ENCODE measurements around the gene MRPL23. TPM values are rescaled to one million over a fixed set of nuclear protein-coding genes. Genes with fewer than 3 reads are reported as not detected.

Gene MRPL23
- 73.2 and 118 TPM in 2 replicates for total RNA-seq (2014; rRNA removed; shearing (Covaris generic))
- polyA plus RNA-seq (2015; cell fraction: cytosol; rRNA removed) = 113 and 134 TPM in 2 replicates
- 91.3 and 95.7 TPM in 2 replicates for polyA plus RNA-seq (2015; cell fraction: nucleus; rRNA removed)

- no peak for DNase-seq (ENCODE audit: low read depth)
These were observed at the start of gene MRPL23 for GRCh38 chr11:1946812-1947484. TSS of gene MRPL23 (plus strand) at chr11:1947332. CDS start at chr11:1947363, 31 bp downstream.

GRCh38 chr11:1899090-1899489, 48.0 kb upstream of the MRPL23 start:
- no peak for DNase-seq (ENCODE audit: low read depth)

DNA sequence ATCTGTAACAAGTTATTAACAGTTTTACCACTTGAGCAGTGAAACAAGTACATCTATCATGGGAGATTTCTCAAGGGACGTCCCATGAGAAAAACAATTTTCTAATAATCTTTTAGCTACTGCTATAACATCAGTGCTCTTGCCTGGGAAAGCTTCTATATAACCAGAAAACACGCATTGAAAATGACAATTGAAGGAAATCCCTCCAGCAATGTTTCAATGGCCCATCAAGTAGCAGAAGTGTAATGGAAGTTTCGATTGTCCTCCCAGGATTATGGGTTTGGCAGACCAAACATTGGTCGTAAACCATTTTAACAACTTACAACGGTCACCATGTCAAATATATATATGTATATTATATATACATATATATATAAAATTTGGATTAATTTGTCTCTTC, 47.4 kb upstream of the MRPL23 start:
- no peak for DNase-seq (ENCODE audit: low read depth)

- DNase-seq (ENCODE audit: low read depth) = no peak
These were observed 41.0 kb upstream of the MRPL23 start for GRCh38 chr11:1906181-1906580.

DNA sequence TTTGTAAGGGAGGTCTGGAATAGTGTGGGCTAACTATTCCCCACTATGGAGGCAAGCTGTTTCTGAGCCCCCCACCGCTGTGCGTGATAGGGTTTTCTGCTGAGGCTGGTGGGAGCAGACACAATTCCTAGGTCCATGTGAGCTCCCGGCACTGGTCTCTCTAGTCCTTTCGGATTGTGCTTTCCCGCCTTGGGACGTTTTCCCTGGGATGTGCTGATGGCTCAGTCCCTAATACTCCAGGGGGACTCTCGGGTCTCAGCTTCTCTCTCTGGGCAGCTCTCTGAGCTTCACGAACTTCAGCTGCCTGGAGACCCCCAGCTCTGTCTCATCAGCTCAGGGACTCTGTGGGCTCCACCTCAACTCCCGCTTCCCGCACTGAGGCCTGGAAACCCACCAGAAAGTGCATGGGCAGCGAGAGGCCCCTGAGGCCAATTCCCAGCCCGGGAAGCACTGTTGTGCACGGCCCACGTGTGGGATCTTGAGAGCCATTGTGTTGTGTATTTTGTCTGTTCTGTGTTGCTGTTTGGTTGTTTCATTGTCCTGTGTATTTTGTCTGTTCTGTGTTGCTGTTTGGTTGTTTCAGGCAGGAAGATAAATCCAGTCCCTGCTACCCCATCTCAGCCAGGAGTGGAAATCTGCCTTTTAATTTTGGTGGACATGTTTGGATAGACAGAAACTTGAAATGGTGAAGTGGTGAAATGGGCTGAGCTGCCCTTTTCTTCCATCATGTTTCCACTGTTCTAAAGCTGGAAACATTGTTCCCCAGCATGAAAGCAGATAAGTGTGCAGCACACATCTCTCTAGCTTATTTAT, 40.3 kb upstream of the MRPL23 start:
- DNase-seq (ENCODE audit: low read depth) = no peak

DNA sequence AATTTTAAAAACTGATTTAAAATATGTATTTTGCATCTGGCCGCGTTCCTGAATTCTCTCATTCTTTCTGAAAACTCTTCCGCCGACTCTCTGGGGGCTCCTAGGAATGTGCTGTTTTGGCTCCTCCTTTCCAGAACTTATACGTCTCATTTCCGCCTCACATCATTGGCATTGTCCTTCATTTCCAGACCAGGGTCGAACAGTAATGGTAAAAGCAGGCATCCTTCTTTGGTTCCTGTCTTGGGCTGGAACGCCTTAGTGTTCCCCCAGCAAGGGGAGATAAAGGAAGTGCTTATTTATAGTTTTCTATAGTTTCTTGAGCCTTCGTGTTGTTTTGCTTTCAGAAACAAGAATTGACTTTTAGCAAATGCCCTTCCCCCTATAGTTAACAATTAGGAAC, 38.5 kb upstream of the MRPL23 start:
- no peak for DNase-seq (ENCODE audit: low read depth)

DNA sequence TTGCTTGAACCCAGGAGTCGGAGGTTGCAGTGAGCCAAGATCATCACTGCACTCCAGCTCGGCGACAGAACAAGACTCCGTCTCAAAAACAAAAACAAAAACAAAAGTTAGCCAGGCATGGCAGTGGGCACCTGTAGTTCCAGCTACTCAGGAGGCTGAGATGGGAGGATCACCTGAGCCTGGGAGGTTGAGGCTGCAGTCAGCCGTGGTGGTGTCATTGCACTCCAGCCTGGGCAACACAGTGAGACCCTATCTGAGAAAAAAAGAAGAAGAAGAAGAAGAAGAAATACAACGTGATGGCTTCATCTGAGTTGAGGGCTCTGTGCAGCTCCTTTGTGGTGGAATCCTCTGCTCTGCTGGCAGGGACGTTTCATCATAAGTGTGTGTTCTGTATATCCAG, 37.6 kb upstream of the MRPL23 start:
- no peak for DNase-seq (ENCODE audit: low read depth)

DNA sequence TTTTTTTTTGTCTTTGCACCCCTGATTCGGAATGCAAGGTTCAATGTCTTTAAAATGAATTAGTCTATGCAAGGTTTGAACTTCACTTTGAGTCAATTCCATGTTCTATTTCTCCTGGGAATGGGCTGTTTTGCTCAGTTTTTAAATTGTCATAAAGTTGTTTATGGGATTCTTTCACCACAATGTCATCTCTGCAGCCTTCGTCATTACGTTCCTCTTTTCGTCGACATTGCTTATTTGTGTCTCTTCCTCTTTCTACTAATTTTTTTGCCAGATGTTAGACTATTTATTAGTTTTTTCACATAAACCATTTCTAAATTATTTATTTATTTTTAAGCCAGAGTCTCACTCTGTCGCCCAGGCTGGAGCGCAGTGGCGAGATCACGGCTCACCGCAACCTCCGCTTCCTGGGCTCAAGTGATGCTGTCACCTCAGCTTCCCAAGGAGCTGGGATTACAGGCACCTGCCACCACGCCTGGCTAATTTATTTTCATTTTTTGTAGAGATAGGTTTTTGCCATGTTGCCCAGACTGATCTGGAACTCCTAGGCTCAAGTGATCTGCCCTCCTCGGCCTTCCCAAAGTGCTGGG, 34.7 kb upstream of the MRPL23 start:
- DNase-seq (ENCODE audit: low read depth) = no peak

DNA sequence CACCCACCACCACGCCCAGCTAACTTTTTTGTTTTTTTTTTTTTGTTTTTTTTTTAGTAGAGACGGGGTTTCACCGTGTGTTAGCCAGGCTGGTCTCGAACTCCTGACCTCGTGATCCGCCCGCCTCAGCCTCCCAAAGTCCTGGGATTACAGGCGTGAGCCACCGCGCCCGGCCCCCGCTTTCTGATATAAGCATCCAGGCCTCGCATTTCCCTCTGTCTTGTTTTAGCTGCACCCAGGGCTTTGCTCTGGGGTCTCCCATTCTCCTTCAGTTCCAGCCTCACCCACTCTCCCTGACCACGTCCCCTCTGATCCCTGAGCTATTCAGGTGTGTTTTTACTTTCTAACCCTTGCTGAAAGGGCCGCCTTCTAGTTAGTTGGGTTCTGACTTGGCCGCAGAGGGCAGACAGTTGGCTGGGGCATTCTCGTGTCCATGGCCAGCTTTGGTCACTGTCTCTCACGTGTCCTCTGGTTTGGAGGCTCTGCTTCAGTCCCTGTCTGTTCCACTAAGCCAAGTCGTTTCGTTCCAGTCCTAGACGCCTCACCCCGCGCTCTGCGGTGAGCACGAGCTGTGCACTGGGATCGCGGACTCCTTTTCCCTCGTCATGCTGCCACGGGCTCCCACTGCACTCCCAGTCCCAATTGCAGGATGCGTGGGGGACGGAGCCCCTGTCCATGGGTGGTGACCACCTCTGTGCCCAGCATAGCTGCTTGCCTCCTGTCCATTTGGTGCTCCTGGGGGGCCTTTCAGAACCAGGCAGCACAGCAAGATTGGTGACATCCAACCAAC, 33.7 kb upstream of the MRPL23 start:
- no peak for DNase-seq (ENCODE audit: low read depth)

- DNase-seq (ENCODE audit: low read depth) = no peak
These were observed 31.4 kb upstream of the MRPL23 start for GRCh38 chr11:1915795-1916131.

GRCh38 chr11:1916132-1916985, 30.8 kb upstream of the MRPL23 start:
- DNase-seq (ENCODE audit: low read depth) = no peak

DNA sequence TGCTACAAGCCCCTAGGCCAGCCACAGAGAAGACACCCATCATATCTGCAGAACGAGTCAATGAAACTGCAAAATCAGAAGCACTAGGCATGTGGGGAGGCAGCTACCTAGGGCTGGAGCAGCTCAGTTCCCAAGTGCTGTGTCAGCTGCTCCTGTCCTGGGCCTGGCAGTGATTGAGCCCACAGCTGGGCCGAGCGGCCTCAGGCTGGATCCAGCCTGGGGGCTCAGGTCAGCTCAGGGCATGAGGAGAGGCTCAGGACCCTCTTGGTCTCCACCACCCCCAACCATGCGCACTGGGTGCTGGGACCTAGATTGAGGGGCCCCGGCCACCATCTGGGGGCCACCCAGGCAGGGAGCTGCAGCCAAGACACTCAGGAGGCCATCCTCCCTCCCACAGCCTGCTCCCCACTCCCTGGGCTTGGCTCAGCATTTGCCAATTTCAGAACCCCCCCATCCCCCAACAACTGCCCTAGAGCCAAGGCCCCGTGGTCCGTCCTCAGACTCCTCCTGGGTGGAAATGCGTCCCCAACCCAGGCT, 30.1 kb upstream of the MRPL23 start:
- DNase-seq (ENCODE audit: low read depth) = no peak

- no peak for DNase-seq (ENCODE audit: low read depth)
These were observed 29.4 kb upstream of the MRPL23 start for GRCh38 chr11:1917523-1918435.

DNA sequence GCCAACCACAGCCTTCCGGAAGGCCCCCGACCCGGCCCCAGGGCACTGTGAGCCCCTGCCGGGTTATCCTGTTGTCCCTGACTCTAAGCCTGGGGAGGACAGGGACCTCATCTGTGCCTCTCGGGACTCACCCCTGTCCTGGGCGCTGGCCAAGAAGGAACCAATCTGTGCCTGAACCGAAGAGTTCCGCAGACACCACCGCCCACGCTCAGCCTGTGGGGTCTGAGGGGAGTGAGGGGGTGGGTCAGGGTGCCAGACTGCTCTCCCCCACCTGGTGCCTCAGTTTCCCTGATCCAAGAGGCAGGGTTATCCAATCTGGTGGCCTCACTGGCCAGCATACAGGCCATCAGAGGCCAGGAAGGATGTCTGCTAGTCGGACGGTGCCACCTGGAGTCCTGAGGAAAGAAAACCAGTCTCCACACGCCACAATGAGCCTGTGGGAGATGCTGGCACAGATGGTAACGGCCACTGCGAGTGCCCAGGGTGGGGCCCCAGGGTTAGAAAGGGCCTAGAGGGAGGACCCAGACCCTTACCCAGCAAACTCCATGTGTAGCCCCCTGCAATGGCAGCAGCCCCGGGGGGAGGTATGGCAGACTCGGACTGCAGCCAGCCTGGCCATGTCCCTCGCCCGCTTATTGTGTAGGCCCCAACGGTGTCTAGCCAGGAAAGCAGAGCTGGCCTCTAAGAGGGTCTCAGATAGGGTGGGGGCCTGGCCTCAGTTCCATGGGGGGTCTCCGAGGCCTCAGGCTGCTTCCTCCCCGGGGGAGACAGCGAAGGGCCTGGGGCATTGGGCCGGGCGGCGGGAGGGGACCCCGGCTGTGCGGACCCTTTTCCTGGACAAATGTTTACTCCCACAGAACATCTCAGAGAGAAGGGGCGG, 28.5 kb upstream of the MRPL23 start:
- no peak for DNase-seq (ENCODE audit: low read depth)

DNA sequence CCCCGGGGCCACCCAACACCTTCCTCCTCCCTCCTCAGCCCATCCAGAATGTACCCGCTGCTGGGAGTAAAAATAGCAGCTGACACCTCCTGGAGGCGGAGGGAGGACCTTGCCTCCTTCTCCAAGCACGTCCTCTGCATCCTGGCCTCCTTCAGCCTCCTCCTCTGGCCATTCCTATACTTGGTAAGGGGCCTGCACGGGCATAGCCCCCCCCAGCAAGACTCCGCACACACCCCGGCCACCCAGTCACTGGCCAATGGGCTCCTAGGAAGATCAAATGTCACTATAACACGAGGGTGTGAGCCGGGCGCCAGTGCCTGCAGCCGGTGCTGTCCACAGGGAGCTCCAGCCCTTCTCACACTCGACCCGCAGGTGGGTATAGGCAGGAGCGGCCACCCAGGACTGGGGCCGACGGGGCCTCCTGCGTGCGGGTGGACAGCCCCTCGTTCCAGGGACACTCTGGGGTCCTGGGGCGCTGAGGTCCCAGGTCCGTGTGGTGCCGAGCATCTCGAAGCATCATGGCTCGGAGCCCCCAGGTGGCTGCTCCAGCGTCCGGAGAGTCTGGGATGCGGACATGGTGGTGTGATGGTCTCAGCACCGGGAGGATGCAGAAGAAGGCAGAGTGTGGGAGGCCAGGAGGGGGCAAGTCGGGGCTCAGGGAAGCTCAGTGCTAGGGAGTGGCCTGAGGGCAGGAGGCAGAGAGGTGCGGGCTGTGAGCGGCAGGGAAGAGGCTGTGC, 27.6 kb upstream of the MRPL23 start, which contains the start of gene TNNT3:
Gene TNNT3, plus strand, starts transcription at position 313 of the 737 bp plus-strand sequence. CDS start 3,172 bp downstream, outside the sequence.
- DNase-seq (ENCODE audit: low read depth) = no peak

- DNase-seq (ENCODE audit: low read depth) = no peak
These were observed 26.8 kb upstream of the MRPL23 start for GRCh38 chr11:1920128-1920908.
